ENCODE data around the gene CTXN2.

The CTXN2 gene

DNA sequence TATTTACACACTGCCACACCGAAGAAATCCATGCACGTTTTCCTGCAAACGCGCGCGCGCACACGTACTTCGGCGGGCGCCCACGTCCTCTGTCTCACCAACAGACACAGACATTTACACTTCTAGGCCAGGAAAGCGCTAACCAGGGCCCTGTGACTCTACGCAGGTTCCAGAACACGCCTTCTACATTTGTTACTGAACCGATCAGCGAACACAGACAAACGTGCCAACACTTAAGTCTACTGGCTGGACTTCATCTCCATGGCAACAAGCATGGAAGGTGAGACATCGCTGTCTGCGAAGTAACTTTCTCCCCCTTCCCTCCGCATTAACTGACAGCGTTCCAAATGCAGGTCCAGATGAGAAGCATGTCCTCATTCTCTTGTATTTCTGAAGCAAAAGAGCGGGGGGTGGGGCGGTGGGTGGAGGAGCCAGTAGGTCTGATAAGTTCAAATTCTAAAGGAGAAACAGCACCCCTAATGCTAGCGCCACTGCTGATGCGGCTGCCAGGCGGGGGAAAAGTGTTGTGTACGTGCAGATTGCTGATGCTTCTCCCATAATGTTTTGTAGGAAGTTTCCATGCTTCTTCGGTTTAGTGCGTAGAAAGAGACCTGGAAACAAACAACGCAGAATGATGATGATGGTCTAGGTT is at the start of gene CTXN2:
TSS of gene CTXN2 (plus strand) at position 92 of the 652 bp plus-strand sequence. CDS start 9,636 bp downstream, outside the sequence.
- no peak for DNase-seq (ENCODE audit: low read depth)
- TF ChIP-seq CTCF (IDR thresholded peaks at IDR 0.05; ENCODE audit: low read depth, low read length, missing control alignments), result no peak
- H3K4me3 ChIP-seq (ENCODE audit: low read depth, low read length), result no peak within 1 kb of the TSS

- no peak for DNase-seq (ENCODE audit: low read depth)
- no peak for TF ChIP-seq CTCF (IDR thresholded peaks at IDR 0.05; ENCODE audit: low read depth, low read length, missing control alignments)
- no peak overlapping the region for H3K4me3 ChIP-seq (ENCODE audit: low read depth, low read length)
Observed at GRCh38 chr15:48143856-48144255, 47.6 kb upstream of the CTXN2 start.

GRCh38 chr15:48144889-48145288 is 46.6 kb upstream of the CTXN2 start:
- TF ChIP-seq CTCF (IDR thresholded peaks at IDR 0.05; ENCODE audit: low read depth, low read length, missing control alignments), result no peak
- DNase-seq (ENCODE audit: low read depth), result peak; percentile 27
- H3K4me3 ChIP-seq (ENCODE audit: low read depth, low read length), result no peak overlapping the region

- H3K4me3 ChIP-seq (ENCODE audit: low read depth, low read length), result no peak overlapping the region
- no peak for TF ChIP-seq CTCF (IDR thresholded peaks at IDR 0.05; ENCODE audit: low read depth, low read length, missing control alignments)
- DNase-seq (ENCODE audit: low read depth), result no peak
Observed at GRCh38 chr15:48145923-48146322, 45.5 kb upstream of the CTXN2 start.

- TF ChIP-seq CTCF (IDR thresholded peaks at IDR 0.05; ENCODE audit: low read depth, low read length, missing control alignments), result no peak
- no peak for DNase-seq (ENCODE audit: low read depth)
- no peak overlapping the region for H3K4me3 ChIP-seq (ENCODE audit: low read depth, low read length)
Observed at GRCh38 chr15:48147358-48147757, 44.1 kb upstream of the CTXN2 start.

DNA sequence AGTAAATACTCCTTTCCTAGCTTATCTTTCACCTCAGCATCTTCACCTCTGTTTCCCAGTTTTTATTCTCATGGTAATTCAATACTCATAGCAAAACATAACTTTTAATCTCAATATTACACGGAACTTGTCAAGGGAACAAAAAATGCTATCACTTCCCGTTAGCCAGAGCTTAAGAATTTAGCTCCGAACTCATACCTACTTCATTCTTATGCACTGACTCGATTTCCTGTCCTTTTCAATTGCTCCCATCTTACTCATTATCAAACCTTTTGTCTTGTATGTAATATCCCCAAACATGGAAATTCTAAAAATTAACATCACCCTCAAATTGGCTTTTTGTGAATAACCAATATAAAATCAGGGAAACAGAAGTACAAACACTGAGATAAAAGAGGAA is 41.6 kb upstream of the CTXN2 start:
- no peak overlapping the region for H3K4me3 ChIP-seq (ENCODE audit: low read depth, low read length)

More for the DNA sequence above, 41.6 kb upstream of the CTXN2 start:
- DNase-seq (ENCODE audit: low read depth), result no peak
- TF ChIP-seq CTCF (IDR thresholded peaks at IDR 0.05; ENCODE audit: low read depth, low read length, missing control alignments), result no peak
